GM12873 (cell line): ENCODE measurements around the gene KCNJ10.

ENCODE experiments used
- TF ChIP-seq, protein P1 (sequence below): IDR thresholded peaks from 2 replicates; pipeline ENCODE4 v1.5.1; 2012; ENCODE audit warnings: low read depth, mild to moderate bottlenecking, moderate library complexity, low read length, control low read depth; ENCODE audit not compliant: insufficient read depth; ENCODE audit errors: missing control alignments

KCNJ10 gene

DNA sequence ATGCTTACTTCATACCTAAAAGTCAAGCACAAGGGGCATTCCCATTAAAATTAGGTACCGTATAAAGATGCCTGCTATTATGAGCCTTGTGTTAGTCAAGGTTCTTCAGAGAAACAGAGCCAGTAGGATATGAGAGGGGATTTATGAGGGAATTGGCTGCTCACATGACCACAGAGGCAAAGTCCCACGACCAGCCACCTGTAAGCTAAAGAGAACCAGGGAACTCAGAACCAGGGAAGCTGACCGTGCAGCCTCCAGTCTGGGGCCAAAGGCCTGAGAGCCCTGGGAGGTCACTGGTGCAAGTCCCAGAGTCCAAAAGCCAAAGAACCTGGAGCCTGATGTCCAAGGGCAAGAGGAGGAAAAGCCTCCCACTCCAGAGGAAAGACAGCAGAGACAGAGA, 58.2 kb downstream of the KCNJ10 start:
- TF ChIP-seq, protein P1, sequence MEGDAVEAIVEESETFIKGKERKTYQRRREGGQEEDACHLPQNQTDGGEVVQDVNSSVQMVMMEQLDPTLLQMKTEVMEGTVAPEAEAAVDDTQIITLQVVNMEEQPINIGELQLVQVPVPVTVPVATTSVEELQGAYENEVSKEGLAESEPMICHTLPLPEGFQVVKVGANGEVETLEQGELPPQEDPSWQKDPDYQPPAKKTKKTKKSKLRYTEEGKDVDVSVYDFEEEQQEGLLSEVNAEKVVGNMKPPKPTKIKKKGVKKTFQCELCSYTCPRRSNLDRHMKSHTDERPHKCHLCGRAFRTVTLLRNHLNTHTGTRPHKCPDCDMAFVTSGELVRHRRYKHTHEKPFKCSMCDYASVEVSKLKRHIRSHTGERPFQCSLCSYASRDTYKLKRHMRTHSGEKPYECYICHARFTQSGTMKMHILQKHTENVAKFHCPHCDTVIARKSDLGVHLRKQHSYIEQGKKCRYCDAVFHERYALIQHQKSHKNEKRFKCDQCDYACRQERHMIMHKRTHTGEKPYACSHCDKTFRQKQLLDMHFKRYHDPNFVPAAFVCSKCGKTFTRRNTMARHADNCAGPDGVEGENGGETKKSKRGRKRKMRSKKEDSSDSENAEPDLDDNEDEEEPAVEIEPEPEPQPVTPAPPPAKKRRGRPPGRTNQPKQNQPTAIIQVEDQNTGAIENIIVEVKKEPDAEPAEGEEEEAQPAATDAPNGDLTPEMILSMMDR: no peak

GRCh38 chr1:160009801-160010200, 60.2 kb downstream of the KCNJ10 start:
- TF ChIP-seq, protein P1: no peak

- TF ChIP-seq, protein P1: no peak
Observed at GRCh38 chr1:160009081-160009480, 60.9 kb downstream of the KCNJ10 start.

- TF ChIP-seq, protein P1: peak; percentile 60
Observed at GRCh38 chr1:160007577-160008200, 62.3 kb downstream of the KCNJ10 start.

GRCh38 chr1:160006312-160006940, 63.5 kb downstream of the KCNJ10 start:
- TF ChIP-seq, protein P1: peak; percentile 94

- TF ChIP-seq, protein P1: no peak
Observed at GRCh38 chr1:160005070-160005469, 64.9 kb downstream of the KCNJ10 start.

- TF ChIP-seq, protein P1: no peak
Observed at GRCh38 chr1:160004425-160004824, 65.5 kb downstream of the KCNJ10 start.
